OCI-LY3 (cell line): ENCODE results near the gene MCM7.

ENCODE experiments used
- H2AFZ ChIP-seq: fragments of 200-600, 300-600 bp; shearing (Covaris generic); 2 replicates; pipeline ENCODE4 v1.6.0; 2014; ENCODE audit warnings: antibody characterized with exemption, low read depth, low read length
- H3K27ac ChIP-seq: fragments of 200-600, 300-600 bp; sonication (generic); 2 replicates; pipeline ENCODE4 v1.5.1; 2014; ENCODE audit warnings: mild to moderate bottlenecking, low read length, moderate library complexity, mixed read lengths
- H3K27me3 ChIP-seq: fragments of 200-600, 300-600 bp; sonication (generic); 2 replicates; pipeline ENCODE4 v1.6.1; 2014; ENCODE audit warnings: low read depth, low read length, mixed read lengths
- H3K36me3 ChIP-seq: fragments of 200-600, 300-600 bp; sonication (generic); replicated peaks from 2 replicates; pipeline ENCODE3; 2014; ENCODE audit warnings: low read depth, low read length, mixed read lengths
- H3K4me1 ChIP-seq: fragments of 300-600, 200-600 bp; sonication (generic); 2 replicates; pipeline ENCODE4 v1.6.1; 2014; ENCODE audit warnings: low read length, mixed read lengths
- H3K4me2 ChIP-seq: fragments of 200-600, 300-600 bp; sonication (generic); 2 replicates; pipeline ENCODE4 v1.6.1; 2014; ENCODE audit warnings: low read length, mixed read lengths
- H3K4me3 ChIP-seq: fragments of 300-600, 200-600 bp; sonication (generic); 2 replicates; pipeline ENCODE4 v1.5.1; 2014; ENCODE audit warnings: antibody characterized with exemption, mild to moderate bottlenecking, low read length, moderate library complexity
- H3K79me2 ChIP-seq: fragments of 300-600, 200-600 bp; shearing (Covaris generic); 2 replicates; pipeline ENCODE4 v1.6.1; 2014; ENCODE audit warnings: mild to moderate bottlenecking, low read length, mixed read lengths
- H3K9ac ChIP-seq: fragments of 300-600, 200-600 bp; shearing (Covaris generic); 2 replicates; pipeline ENCODE4 v1.6.0; 2014; ENCODE audit warnings: mild to moderate bottlenecking, low read length, moderate library complexity
- H3K9me3 ChIP-seq: fragments of 200-600, 300-600 bp; shearing (Covaris generic); 2 replicates; pipeline ENCODE4 v1.6.1; 2014; ENCODE audit warnings: low read length, mixed read lengths; ENCODE audit not compliant: insufficient read depth
- H4K20me1 ChIP-seq: fragments of 200-600, 300-600 bp; sonication (generic); 2 replicates; pipeline ENCODE4 v1.6.1; 2016; ENCODE audit warnings: low read length, mixed read lengths; ENCODE audit not compliant: insufficient read depth
- CTCF ChIP-seq: fragments of 200-600, 300-600 bp; sonication (generic); IDR thresholded peaks from 2 replicates; pipeline ENCODE4 v1.5.1; 2014; ENCODE audit warnings: antibody characterized with exemption, low read length, low read depth
- EZH2phosphoT487 ChIP-seq: fragments of 200-600 bp; shearing (Covaris generic); IDR thresholded peaks from 2 replicates; pipeline ENCODE4 v1.6.1; 2018; ENCODE audit warnings: antibody characterized with exemption, mixed run types, low read depth

The MCM7 gene

GRCh38 chr7:100059251-100059739 is 41.9 kb downstream of the MCM7 start:
- H3K4me1 ChIP-seq = peaks cover 6% of the 10 kb centered on the region
- TF ChIP-seq CTCF (no peak), EZH2phosphoT487 (no peak)
- no peak overlapping the region for H2AFZ ChIP-seq
- H3K9me3 ChIP-seq = no peaks in the 10 kb centered on the region
- H3K79me2 ChIP-seq = no peaks in the 10 kb centered on the region
- no peaks in the 10 kb centered on the region for H4K20me1 ChIP-seq
- H3K27ac ChIP-seq = peak overlapping the region; percentile 21; the same call in 1 of the 2 replicates
- H3K9ac ChIP-seq = no peak overlapping the region
- H3K4me3 ChIP-seq = no peak overlapping the region
- peaks cover 10% of the 10 kb centered on the region for H3K36me3 ChIP-seq
- H3K4me2 ChIP-seq = no peak overlapping the region
- H3K27me3 ChIP-seq = no peaks in the 10 kb centered on the region

GRCh38 chr7:100057006-100057405 is 44.2 kb downstream of the MCM7 start:
- peaks cover 6% of the 10 kb centered on the region for H3K4me1 ChIP-seq

GRCh38 chr7:100053215-100053614 is 48.0 kb downstream of the MCM7 start:
- Histone ChIP-seq H3K27ac (no peak overlapping the region), H3K9ac (no peak overlapping the region), H3K36me3 (peaks cover 4% of the 10 kb centered on the region), H2AFZ (no peak overlapping the region), H3K4me1 (peaks cover 10% of the 10 kb centered on the region), H3K4me3 (no peak overlapping the region), H3K4me2 (no peak overlapping the region), H3K79me2 (peaks cover 15% of the 10 kb centered on the region), H3K9me3 (no peaks in the 10 kb centered on the region), H4K20me1 (no peaks in the 10 kb centered on the region), H3K27me3 (no peaks in the 10 kb centered on the region)
- TF ChIP-seq CTCF (peak; percentile 19), EZH2phosphoT487 (no peak)

More at GRCh38 chr7:100057006-100057405, 44.2 kb downstream of the MCM7 start:
- Histone ChIP-seq H3K4me3 (no peak overlapping the region), H3K4me2 (no peak overlapping the region), H4K20me1 (no peaks in the 10 kb centered on the region), H3K9ac (no peak overlapping the region), H3K9me3 (no peaks in the 10 kb centered on the region), H3K36me3 (peaks cover 10% of the 10 kb centered on the region), H3K27me3 (no peaks in the 10 kb centered on the region), H3K79me2 (0 out of 2 replicates have a peak, but pooled peaks cover 3% of the 10 kb centered on the region), H3K27ac (no peak overlapping the region), H2AFZ (no peak overlapping the region)
- TF ChIP-seq CTCF = no peak
- TF ChIP-seq EZH2phosphoT487 = no peak

GRCh38 chr7:100051611-100052010 is 49.6 kb downstream of the MCM7 start:
- TF ChIP-seq EZH2phosphoT487 (no peak), CTCF (no peak)
- Histone ChIP-seq H3K4me1 (peaks cover 10% of the 10 kb centered on the region), H4K20me1 (no peaks in the 10 kb centered on the region), H3K4me3 (no peak overlapping the region), H3K79me2 (peaks cover 15% of the 10 kb centered on the region), H3K9me3 (no peaks in the 10 kb centered on the region), H3K4me2 (no peak overlapping the region), H3K36me3 (no peaks in the 10 kb centered on the region), H3K27ac (no peak overlapping the region), H3K27me3 (no peaks in the 10 kb centered on the region), H3K9ac (no peak overlapping the region), H2AFZ (no peak overlapping the region)
